Hematopoietic multipotent progenitor cell treated with erythropoietin and hydrocortisone succinate and interleukin-3 and kit ligand, for 4 days (in vitro differentiated cells): ENCODE data around the gene PARP15.
"Not testable (repeated sequence)": the region's sequence is repeated elsewhere in the genome, so short reads cannot be mapped to it uniquely, and the experiment has no call there.

Experiments
- DNase-seq: peaks from one replicate; pipeline ENCODE4 v3.0.0-alpha.2; 2015

PARP15 gene

GRCh38 chr3:122621112-122621511 lies 43.7 kb downstream of the PARP15 start:
- no peak for DNase-seq

- peak; percentile 6 for DNase-seq
These were observed 45.8 kb downstream of the PARP15 start for GRCh38 chr3:122623031-122623829.

DNA sequence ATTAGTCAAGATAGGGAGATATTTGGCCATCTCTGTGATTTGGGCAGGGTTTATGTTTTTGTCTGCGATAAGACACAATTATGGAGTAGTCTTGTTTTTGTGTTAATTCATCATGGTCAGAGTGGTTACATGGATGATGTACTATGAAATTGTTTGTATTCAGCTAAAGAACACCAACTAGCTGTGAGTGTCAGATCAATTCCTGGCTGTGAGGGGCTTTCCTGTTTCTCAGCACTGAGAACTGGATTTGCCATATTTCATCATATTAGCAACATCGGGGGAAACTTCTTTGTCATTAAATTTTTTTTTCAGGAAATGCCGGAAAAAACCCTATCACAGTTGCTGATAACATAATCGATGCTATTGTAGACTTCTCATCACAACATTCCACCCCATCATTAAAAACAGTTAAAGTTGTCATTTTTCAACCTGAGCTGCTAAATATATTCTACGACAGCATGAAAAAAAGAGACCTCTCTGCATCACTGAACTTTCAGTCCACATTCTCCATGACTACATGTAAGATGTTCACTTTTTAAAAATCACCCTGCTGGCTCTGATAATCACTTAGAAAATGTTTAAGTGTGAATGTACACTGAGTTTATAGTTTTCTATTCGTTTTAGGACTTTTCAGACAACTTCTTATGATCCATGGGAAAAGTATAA lies 49.2 kb downstream of the PARP15 start:
- no peak for DNase-seq

GRCh38 chr3:122627301-122627700 lies 49.9 kb downstream of the PARP15 start:
- no peak for DNase-seq

- peak; percentile 10 for DNase-seq
These were observed 51.1 kb downstream of the PARP15 start for GRCh38 chr3:122628567-122628966.

GRCh38 chr3:122629763-122630162 lies 52.3 kb downstream of the PARP15 start:
- no peak for DNase-seq

GRCh38 chr3:122635789-122636188 lies 58.3 kb downstream of the PARP15 start:
- no peak for DNase-seq

DNA sequence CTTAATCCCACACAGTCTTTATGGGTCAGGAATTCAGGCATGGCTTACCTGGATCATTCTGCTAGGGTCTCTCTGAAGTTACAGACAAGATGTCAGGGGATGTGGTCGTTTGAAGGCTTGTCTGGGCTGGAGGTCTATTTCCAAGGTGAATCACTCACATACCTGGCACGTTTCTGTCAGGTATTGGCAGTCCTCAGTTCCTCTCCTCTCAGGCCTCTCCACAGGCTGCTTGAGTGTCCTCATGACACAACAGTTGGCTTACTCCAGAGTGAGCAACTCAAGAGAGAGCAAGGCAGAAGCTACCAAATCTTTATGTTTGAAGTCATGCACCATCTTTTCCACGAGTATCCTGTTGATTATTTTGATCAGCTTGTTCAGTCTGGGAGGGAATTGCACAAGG lies 59.2 kb downstream of the PARP15 start:
- DNase-seq, result no peak

DNA sequence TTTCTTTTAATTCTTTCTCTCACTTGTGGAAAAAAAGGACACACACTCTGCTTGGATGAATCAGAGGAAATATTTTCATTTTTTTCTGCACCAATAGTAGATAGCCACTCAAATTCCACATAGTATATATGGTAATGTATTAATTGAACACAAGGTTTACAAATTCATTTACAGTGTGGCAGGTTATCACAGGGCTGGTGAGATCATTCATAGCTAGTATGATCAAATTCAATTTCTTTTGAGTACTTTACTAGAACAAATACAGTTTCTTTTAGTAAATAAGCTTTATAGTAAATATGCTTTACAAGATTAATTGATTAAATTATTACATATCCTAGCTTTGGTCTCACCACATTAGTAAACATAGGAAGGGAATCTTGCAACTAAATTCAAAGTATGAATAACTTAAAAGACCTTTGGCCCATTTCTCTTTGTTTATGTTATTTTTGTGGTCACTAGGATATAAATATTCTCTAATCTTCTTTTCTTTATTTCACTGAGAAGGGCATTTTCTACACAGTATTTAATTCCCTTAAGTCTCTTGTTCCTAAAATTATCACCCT lies 63.1 kb downstream of the PARP15 start:
- DNase-seq, result no peak

- peak; percentile 13 for DNase-seq
These were observed 65.5 kb downstream of the PARP15 start for GRCh38 chr3:122642935-122643334.

DNA sequence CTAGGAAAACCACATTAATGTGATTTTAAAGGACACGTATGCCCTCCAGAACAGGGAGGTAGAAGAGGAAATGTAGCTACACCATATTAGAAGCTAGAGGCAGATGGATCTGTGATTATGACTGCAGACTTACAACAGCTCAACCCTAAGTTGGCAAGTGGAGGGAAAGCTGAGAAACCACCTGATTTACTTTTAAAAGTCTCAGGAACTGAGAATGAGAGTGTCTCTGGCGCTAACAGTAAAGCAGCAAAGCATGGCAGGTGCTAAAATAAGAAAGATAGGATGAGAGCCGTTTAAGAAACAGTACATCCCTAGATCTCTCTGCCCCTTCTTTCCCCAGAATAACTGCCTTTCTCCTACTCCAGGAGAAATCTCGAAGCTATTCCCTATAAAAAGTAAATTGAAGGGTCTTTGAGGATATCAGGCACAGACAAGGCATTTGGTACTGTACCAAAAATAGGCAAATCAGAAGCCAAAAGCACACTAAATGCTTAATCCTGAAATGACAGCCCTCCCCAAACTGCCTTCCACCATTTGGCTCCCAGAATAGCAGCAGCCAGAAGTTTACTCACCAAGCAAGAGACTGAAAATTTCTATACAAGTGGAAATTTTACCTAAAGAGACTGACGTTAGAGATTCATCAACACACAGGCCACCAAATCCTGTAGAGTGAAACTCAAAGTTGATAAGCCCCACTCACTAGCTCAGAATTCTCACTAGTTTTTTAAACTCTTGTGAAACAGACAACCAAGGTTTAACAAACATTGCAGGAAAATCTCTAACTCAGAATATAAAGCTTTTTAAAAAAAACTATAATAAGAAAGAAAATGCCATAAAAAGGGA lies 68.9 kb downstream of the PARP15 start:
- no peak for DNase-seq

DNA sequence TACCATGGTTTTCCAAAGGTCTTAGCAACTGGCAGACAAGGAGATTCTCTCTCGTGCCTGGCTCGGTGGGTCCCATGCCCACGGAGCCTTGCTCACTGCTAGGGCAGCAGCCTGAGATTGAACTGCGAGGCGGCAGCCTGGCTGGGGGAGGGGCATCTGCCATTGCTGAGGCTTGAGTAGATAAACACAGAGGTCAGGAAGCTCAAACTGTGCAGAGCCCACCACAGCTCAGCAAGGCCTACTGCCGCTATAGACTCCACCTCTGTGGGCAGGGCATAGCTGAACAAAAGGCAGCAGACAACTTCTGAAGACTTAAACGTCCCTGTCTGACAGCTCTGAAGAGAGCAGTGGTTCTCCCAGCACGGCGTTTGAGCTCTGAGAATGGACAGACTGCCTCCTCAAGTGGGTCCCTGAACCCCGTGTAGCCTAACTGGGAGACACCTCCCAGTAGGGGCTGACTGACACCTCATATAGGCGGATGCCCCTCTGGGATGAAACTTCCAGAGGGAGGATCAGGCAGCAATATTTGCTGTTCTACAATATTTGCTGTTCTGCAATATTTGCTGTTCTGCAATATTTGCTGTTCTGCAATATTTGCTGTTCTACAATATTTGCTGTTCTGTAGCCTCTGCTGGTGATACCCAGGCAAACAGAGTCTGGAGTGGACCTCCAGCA lies 73.9 kb downstream of the PARP15 start:
- DNase-seq, result not testable (repeated sequence)

GRCh38 chr3:122651962-122652361 lies 74.5 kb downstream of the PARP15 start:
- not testable (repeated sequence) for DNase-seq

DNA sequence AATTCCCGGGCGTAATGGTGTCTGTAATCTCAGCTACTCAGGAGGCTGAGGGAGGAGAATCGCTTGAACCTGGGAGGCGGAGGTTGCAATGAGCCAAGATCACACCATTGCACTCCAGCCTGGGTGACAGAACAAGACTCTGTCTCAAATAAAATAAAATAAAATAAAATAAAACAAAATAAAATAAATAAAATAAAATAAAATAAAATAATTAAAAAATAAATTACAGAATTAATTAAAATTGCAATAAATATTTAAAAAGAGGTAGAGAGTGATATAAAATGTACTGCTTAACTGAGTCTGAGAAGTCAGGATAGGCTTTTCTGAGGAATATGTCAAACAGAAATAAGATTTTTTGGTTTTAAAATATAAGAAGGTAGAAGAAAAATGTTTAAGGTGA lies 80.9 kb downstream of the PARP15 start:
- DNase-seq, result not testable (repeated sequence)

GRCh38 chr3:122660297-122660974 lies 83.0 kb downstream of the PARP15 start:
- peak; percentile 16 for DNase-seq

- DNase-seq, result no peak
These were observed 84.2 kb downstream of the PARP15 start for GRCh38 chr3:122661633-122662032.

DNA sequence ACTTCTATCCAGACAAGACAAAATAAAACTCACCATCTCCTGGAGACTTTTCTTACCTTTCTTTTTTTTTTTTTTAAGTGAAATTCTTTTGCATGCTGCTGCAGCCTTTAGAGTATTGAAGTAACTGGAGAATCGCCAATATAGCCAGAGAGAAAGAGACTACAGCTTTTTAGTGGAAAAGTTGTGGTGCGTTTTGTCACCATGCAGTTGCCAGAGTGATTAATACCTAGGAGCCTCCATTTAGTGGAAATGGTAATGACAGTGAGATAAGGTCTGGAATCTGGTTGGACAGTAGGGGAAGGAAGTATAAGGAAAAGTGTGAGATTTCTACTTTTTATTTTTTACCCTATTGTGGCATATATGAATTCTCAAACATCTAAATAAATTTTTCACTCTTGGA lies 85.1 kb downstream of the PARP15 start:
- DNase-seq, result no peak

DNA sequence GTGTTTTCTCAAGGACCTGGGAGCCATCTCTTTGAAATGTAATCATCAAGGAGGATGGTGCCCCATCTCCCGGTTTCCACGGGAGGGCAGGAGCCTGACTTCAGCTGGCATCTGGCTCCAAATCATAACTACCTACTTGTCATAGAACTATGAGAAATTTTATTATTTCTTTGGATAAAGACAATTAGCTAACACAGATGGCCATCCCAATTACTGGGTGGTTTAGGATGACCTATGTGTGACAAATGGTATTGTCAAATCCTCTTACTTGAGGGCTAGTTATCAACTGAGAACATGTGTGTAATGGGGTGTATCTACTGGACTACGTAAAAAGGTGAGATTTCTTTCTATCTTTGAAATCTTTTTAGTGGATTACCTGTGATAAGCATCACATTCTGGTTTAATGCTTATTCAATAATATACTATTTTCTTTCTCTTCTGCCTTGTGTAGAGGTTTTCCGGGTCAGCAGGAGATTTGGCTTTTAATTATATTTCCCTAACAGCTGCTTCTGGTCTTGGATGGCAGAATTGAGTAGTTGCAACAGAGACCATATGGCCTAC lies 87.9 kb downstream of the PARP15 start:
- no peak for DNase-seq

GRCh38 chr3:122665881-122666280 lies 88.4 kb downstream of the PARP15 start:
- no peak for DNase-seq

GRCh38 chr3:122668930-122669730 lies 91.7 kb downstream of the PARP15 start:
- DNase-seq, result no peak

GRCh38 chr3:122671553-122671952 lies 94.1 kb downstream of the PARP15 start:
- no peak for DNase-seq
